Measurements from ENCODE around the gene AMPD1. TPM values are rescaled to one million over a fixed set of nuclear protein-coding genes. Genes with fewer than 3 reads are reported as not detected.

AMPD1 gene
- total and polyA plus RNA-seq, 4 donors, result 0.05 to 0.52 TPM; not detected in 2

GRCh38 chr1:114710360-114710759 lies 15.0 kb upstream of the AMPD1 start:
- no peak overlapping the region for H3K4me3 ChIP-seq (ENCODE audit: low read length in 2 of 2)
- ATAC-seq (ENCODE audit: low FRiP score) (no peak), DNase-seq (no peak)
- no peak overlapping the region for H3K27ac ChIP-seq (ENCODE audit: low read depth in 1 of 2, low read length in 2 of 2)
- H3K36me3 ChIP-seq (ENCODE audit: control insufficient read depth in 1 of 2, insufficient read depth in 2 of 2, low read length in 1 of 2), result peaks cover 0 to 6% of the 10 kb centered on the region in 2 donors
- H3K9me3 ChIP-seq (ENCODE audit: control insufficient read depth, low read length), result no peaks in the 10 kb centered on the region
- intact Hi-C loops (cut with DNase I), result loop anchor here in 1 of 2 donors (10.0 kb wide), 1 partner anchor 126 kb away; the partner anchor contains the start of gene BCAS2
- H3K27me3 ChIP-seq (ENCODE audit: control insufficient read depth in 1 of 2, insufficient read depth in 2 of 2, low read length in 1 of 2), result no peaks in the 10 kb centered on the region
- WGBS, 2 donors, result 95% methylated on average over 3 of the region's 3 CpGs
- no peaks in the 10 kb centered on the region for H3K4me1 ChIP-seq (ENCODE audit: control insufficient read depth in 1 of 2, insufficient read depth in 2 of 2, low read length in 2 of 2)

- 83 to 84% methylated on average over 2 of the region's 2 CpGs for WGBS, 2 donors
Measured at GRCh38 chr1:114707604-114708003, 12.3 kb upstream of the AMPD1 start.

GRCh38 chr1:114703242-114703641 lies 7.9 kb upstream of the AMPD1 start:
- WGBS, 2 donors, result 93 to 97% methylated on average over 1 of the region's 1 CpG
- no peak overlapping the region for H3K27ac ChIP-seq (ENCODE audit: low read depth in 1 of 2, low read length in 2 of 2)
- no peaks in the 10 kb centered on the region for H3K9me3 ChIP-seq (ENCODE audit: control insufficient read depth, low read length)
- no peaks in the 10 kb centered on the region for H3K27me3 ChIP-seq (ENCODE audit: control insufficient read depth in 1 of 2, insufficient read depth in 2 of 2, low read length in 1 of 2)
- DNase-seq (no peak), ATAC-seq (ENCODE audit: low FRiP score) (no peak)
- intact Hi-C loops (cut with DNase I), result no loop called here
- H3K4me3 ChIP-seq (ENCODE audit: low read length in 2 of 2), result no peak overlapping the region
- H3K36me3 ChIP-seq (ENCODE audit: control insufficient read depth in 1 of 2, insufficient read depth in 2 of 2, low read length in 1 of 2), result peaks cover 0 to 4% of the 10 kb centered on the region in 2 donors
- H3K4me1 ChIP-seq (ENCODE audit: control insufficient read depth in 1 of 2, insufficient read depth in 2 of 2, low read length in 2 of 2), result no peaks in the 10 kb centered on the region

More at GRCh38 chr1:114707604-114708003, 12.3 kb upstream of the AMPD1 start:
- Histone ChIP-seq H3K4me1 (ENCODE audit: control insufficient read depth in 1 of 2, insufficient read depth in 2 of 2, low read length in 2 of 2) (no peaks in the 10 kb centered on the region), H3K9me3 (ENCODE audit: control insufficient read depth, low read length) (no peaks in the 10 kb centered on the region), H3K27ac (ENCODE audit: low read depth in 1 of 2, low read length in 2 of 2) (no peak overlapping the region), H3K27me3 (ENCODE audit: control insufficient read depth in 1 of 2, insufficient read depth in 2 of 2, low read length in 1 of 2) (no peaks in the 10 kb centered on the region), H3K36me3 (ENCODE audit: control insufficient read depth in 1 of 2, insufficient read depth in 2 of 2, low read length in 1 of 2) (peaks cover 0 to 4% of the 10 kb centered on the region in 2 donors), H3K4me3 (ENCODE audit: low read length in 2 of 2) (no peak overlapping the region)
- no peak for DNase-seq
- intact Hi-C loops (cut with DNase I), result no loop called here
- ATAC-seq (ENCODE audit: low FRiP score), result no peak

- Histone ChIP-seq H3K4me1 (ENCODE audit: control insufficient read depth in 1 of 2, insufficient read depth in 2 of 2, low read length in 2 of 2) (no peaks in the 10 kb centered on the region), H3K9me3 (ENCODE audit: control insufficient read depth, low read length) (no peaks in the 10 kb centered on the region), H3K4me3 (ENCODE audit: low read length in 2 of 2) (no peak overlapping the region), H3K27me3 (ENCODE audit: control insufficient read depth in 1 of 2, insufficient read depth in 2 of 2, low read length in 1 of 2) (no peaks in the 10 kb centered on the region), H3K27ac (ENCODE audit: low read depth in 1 of 2, low read length in 2 of 2) (no peak overlapping the region), H3K36me3 (ENCODE audit: control insufficient read depth in 1 of 2, insufficient read depth in 2 of 2, low read length in 1 of 2) (peaks cover 0 to 2% of the 10 kb centered on the region in 2 donors)
- intact Hi-C loops (cut with DNase I), result no loop called here
- ATAC-seq (ENCODE audit: low FRiP score) (no peak), DNase-seq (no peak)
- WGBS, 2 donors, result 81 to 82% methylated on average over 5 of the region's 5 CpGs
Measured at GRCh38 chr1:114702737-114703136, 7.4 kb upstream of the AMPD1 start.

- H3K27ac ChIP-seq (ENCODE audit: low read depth in 1 of 2, low read length in 2 of 2), result no peak overlapping the region
- WGBS, 2 donors, result 73% methylated on average over 2 of the region's 2 CpGs
- no peak for DNase-seq
- intact Hi-C loops (cut with DNase I), result no loop called here
- no peaks in the 10 kb centered on the region for H3K4me1 ChIP-seq (ENCODE audit: control insufficient read depth in 1 of 2, insufficient read depth in 2 of 2, low read length in 2 of 2)
- no peaks in the 10 kb centered on the region for H3K9me3 ChIP-seq (ENCODE audit: control insufficient read depth, low read length)
- no peak overlapping the region for H3K4me3 ChIP-seq (ENCODE audit: low read length in 2 of 2)
- no peak for ATAC-seq (ENCODE audit: low FRiP score)
- H3K27me3 ChIP-seq (ENCODE audit: control insufficient read depth in 1 of 2, insufficient read depth in 2 of 2, low read length in 1 of 2), result no peaks in the 10 kb centered on the region
- no peaks in the 10 kb centered on the region for H3K36me3 ChIP-seq (ENCODE audit: control insufficient read depth in 1 of 2, insufficient read depth in 2 of 2, low read length in 1 of 2)
Measured at GRCh38 chr1:114701931-114702330, 6.6 kb upstream of the AMPD1 start.

GRCh38 chr1:114700036-114700600 lies 4.8 kb upstream of the AMPD1 start:
- DNase-seq (no peak), ATAC-seq (ENCODE audit: low FRiP score) (no peak)
- no peaks in the 10 kb centered on the region for H3K27me3 ChIP-seq (ENCODE audit: control insufficient read depth in 1 of 2, insufficient read depth in 2 of 2, low read length in 1 of 2)
- intact Hi-C loops (cut with DNase I), result no loop called here
- H3K4me1 ChIP-seq (ENCODE audit: control insufficient read depth in 1 of 2, insufficient read depth in 2 of 2, low read length in 2 of 2), result no peaks in the 10 kb centered on the region
- 26 to 37% methylated on average over 4 of the region's 4 CpGs for WGBS, 2 donors
- H3K36me3 ChIP-seq (ENCODE audit: control insufficient read depth in 1 of 2, insufficient read depth in 2 of 2, low read length in 1 of 2), result no peaks in the 10 kb centered on the region
- no peaks in the 10 kb centered on the region for H3K9me3 ChIP-seq (ENCODE audit: control insufficient read depth, low read length)
- no peak overlapping the region for H3K27ac ChIP-seq (ENCODE audit: low read depth in 1 of 2, low read length in 2 of 2)
- no peak overlapping the region for H3K4me3 ChIP-seq (ENCODE audit: low read length in 2 of 2)

- Histone ChIP-seq H3K27ac (ENCODE audit: low read depth in 1 of 2, low read length in 2 of 2) (no peak overlapping the region), H3K9me3 (ENCODE audit: control insufficient read depth, low read length) (no peaks in the 10 kb centered on the region), H3K4me1 (ENCODE audit: control insufficient read depth in 1 of 2, insufficient read depth in 2 of 2, low read length in 2 of 2) (no peaks in the 10 kb centered on the region), H3K27me3 (ENCODE audit: control insufficient read depth in 1 of 2, insufficient read depth in 2 of 2, low read length in 1 of 2) (no peaks in the 10 kb centered on the region), H3K4me3 (ENCODE audit: low read length in 2 of 2) (no peak overlapping the region), H3K36me3 (ENCODE audit: control insufficient read depth in 1 of 2, insufficient read depth in 2 of 2, low read length in 1 of 2) (no peaks in the 10 kb centered on the region)
- DNase-seq (no peak), ATAC-seq (ENCODE audit: low FRiP score) (no peak)
- intact Hi-C loops (cut with DNase I), result no loop called here
Measured at GRCh38 chr1:114696810-114697209, 1.5 kb upstream of the AMPD1 start.

- no peak for ATAC-seq (ENCODE audit: low FRiP score)
- Histone ChIP-seq H3K4me3 (ENCODE audit: low read length in 2 of 2) (no peak overlapping the region), H3K36me3 (ENCODE audit: control insufficient read depth in 1 of 2, insufficient read depth in 2 of 2, low read length in 1 of 2) (no peaks in the 10 kb centered on the region), H3K9me3 (ENCODE audit: control insufficient read depth, low read length) (no peaks in the 10 kb centered on the region), H3K27ac (ENCODE audit: low read depth in 1 of 2, low read length in 2 of 2) (no peak overlapping the region), H3K27me3 (ENCODE audit: control insufficient read depth in 1 of 2, insufficient read depth in 2 of 2, low read length in 1 of 2) (no peaks in the 10 kb centered on the region), H3K4me1 (ENCODE audit: control insufficient read depth in 1 of 2, insufficient read depth in 2 of 2, low read length in 2 of 2) (no peaks in the 10 kb centered on the region)
- DNase-seq, result no peak
- 78 to 79% methylated on average over 9 of the region's 9 CpGs for WGBS, 2 donors
- intact Hi-C loops (cut with DNase I), result no loop called here
Measured at GRCh38 chr1:114694540-114695310, 621 bp downstream of the AMPD1 start.

- intact Hi-C loops (cut with DNase I), result no loop called here
- DNase-seq, result no peak
- Histone ChIP-seq H3K36me3 (ENCODE audit: control insufficient read depth in 1 of 2, insufficient read depth in 2 of 2, low read length in 1 of 2) (no peaks in the 10 kb centered on the region), H3K27me3 (ENCODE audit: control insufficient read depth in 1 of 2, insufficient read depth in 2 of 2, low read length in 1 of 2) (peaks cover 0 to 2% of the 10 kb centered on the region in 2 donors), H3K9me3 (ENCODE audit: control insufficient read depth, low read length) (no peaks in the 10 kb centered on the region), H3K4me1 (ENCODE audit: control insufficient read depth in 1 of 2, insufficient read depth in 2 of 2, low read length in 2 of 2) (no peaks in the 10 kb centered on the region), H3K4me3 (ENCODE audit: low read length in 2 of 2) (no peak overlapping the region), H3K27ac (ENCODE audit: low read depth in 1 of 2, low read length in 2 of 2) (no peak overlapping the region)
- no peak for ATAC-seq (ENCODE audit: low FRiP score)
- WGBS, 2 donors, result 95 to 98% methylated on average over 3 of the region's 3 CpGs
Measured at GRCh38 chr1:114692947-114693346, 2.4 kb downstream of the AMPD1 start.
